Measurements from ENCODE around the gene AGTPBP1. TPM values are rescaled to one million over a fixed set of nuclear protein-coding genes. Genes with fewer than 3 reads are reported as not detected.
"Not testable (repeated sequence)": the region's sequence is repeated elsewhere in the genome, so short reads cannot be mapped to it uniquely, and the experiment has no call there.

AGTPBP1 gene
- total and polyA plus RNA-seq, 12 donors = 9.7 to 87.1 (median 51.4) TPM

DNA sequence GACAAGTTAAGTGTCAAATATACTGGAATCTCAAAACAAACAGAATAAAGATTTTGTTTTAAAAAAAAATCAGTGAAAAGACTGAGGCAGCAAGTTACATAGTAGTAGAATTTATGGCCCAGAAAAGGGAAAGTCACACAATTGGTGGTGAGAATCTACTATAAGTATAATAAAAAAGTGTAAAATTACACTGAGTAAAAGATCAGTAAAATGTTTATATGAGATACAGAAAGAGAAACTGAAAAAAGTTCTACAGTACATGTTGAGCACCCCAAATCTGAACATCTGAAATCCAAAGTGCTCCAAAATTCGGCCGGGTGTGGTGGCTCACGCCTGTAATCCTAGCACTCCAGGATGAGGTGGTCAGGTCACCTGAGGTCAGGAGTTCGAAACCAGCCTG is 15.0 kb downstream of the AGTPBP1 start:
- Histone ChIP-seq H3K36me3 (peaks cover 0 to 13% (median 0%) of the 10 kb centered on the region in 9 donors), H3K4me1 (peaks cover 0 to 62% (median 18%) of the 10 kb centered on the region in 9 donors), H3K9me3 (peaks cover 0 to 4% (median 0%) of the 10 kb centered on the region in 11 donors), H3K27ac (no peak overlapping the region), H3K4me3 (no peak overlapping the region), H3K27me3 (no peaks in the 10 kb centered on the region)
- intact Hi-C loops (cut with DNase I) = no loop called here
- 92 to 97% methylated on average over 4 of the region's 4 CpGs for whole genome bisulfite sequencing, 2 donors
- DNase-seq (no peak), ATAC-seq (no peak)
- TF ChIP-seq, protein P1, sequence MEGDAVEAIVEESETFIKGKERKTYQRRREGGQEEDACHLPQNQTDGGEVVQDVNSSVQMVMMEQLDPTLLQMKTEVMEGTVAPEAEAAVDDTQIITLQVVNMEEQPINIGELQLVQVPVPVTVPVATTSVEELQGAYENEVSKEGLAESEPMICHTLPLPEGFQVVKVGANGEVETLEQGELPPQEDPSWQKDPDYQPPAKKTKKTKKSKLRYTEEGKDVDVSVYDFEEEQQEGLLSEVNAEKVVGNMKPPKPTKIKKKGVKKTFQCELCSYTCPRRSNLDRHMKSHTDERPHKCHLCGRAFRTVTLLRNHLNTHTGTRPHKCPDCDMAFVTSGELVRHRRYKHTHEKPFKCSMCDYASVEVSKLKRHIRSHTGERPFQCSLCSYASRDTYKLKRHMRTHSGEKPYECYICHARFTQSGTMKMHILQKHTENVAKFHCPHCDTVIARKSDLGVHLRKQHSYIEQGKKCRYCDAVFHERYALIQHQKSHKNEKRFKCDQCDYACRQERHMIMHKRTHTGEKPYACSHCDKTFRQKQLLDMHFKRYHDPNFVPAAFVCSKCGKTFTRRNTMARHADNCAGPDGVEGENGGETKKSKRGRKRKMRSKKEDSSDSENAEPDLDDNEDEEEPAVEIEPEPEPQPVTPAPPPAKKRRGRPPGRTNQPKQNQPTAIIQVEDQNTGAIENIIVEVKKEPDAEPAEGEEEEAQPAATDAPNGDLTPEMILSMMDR (IDR thresholded peaks at IDR 0.05) = no peak

DNA sequence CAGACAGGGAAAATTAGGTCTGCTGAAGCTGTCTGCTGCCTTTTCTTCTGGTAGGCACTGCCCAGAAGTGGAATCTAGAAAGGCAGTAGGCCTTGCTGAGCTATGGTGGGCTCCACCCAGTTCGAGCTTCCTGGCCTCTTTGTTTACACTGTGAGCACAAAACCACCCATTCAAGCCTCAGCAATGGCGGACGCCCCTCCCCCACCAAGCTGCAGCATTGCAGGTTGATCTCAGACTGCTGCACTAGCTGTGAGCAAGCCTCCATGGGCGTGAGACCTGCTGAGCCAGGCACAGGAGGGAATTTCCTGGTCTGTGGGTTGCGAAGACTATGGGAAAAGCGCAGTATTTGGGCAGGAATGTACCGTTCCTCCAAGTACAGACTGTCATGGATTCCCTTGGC is 18.5 kb downstream of the AGTPBP1 start:
- TF ChIP-seq, protein P1 (IDR thresholded peaks at IDR 0.05) = no peak
- intact Hi-C loops (cut with DNase I) = loop anchor here in 1 of 10 donors (2.0 kb wide), 1 partner anchor 14 kb away; no protein-coding TSS in a partner anchor
- DNase-seq = peak; percentile 26 to 36
- no peak overlapping the region for H3K4me3 ChIP-seq
- peaks cover 0 to 13% (median 0%) of the 10 kb centered on the region in 9 donors for H3K36me3 ChIP-seq
- no peaks in the 10 kb centered on the region for H3K27me3 ChIP-seq
- peak in 2 of 8 donors; percentile 21 to 29 for ATAC-seq
- 84 to 87% methylated on average over 7 of the region's 7 CpGs for WGBS, 2 donors
- H3K9me3 ChIP-seq = peaks cover 0 to 10% (median 0%) of the 10 kb centered on the region in 11 donors
- H3K27ac ChIP-seq = no peak overlapping the region
- H3K4me1 ChIP-seq = peaks cover 0 to 32% (median 5%) of the 10 kb centered on the region in 9 donors

DNA sequence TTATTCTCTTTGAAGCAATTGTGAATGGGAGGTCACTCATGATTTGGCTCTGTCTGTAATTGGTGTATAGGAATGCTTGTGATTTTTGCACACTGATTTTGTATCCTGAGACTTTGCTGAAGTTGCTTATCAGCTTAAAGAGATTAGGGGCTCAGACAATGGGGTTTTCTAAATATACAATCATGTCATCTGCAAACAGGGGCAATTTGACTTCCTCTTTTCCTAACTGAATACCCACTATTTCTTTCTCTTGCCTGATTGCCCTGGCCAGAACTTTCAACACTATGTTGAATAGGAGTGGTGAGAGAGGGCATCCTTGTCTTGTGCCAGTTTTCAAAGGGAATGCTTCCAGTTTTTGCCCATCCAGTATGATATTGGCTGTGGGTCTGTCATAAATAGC is 22.3 kb downstream of the AGTPBP1 start:
- H3K36me3 ChIP-seq = peaks cover 0 to 13% (median 0%) of the 10 kb centered on the region in 9 donors
- H3K4me3 ChIP-seq; ATAC-seq; H3K27ac ChIP-seq; intact Hi-C loops (cut with DNase I); DNase-seq; H3K27me3 ChIP-seq: not testable (repeated sequence)
- H3K9me3 ChIP-seq = peaks cover 0 to 15% (median 0%) of the 10 kb centered on the region in 11 donors
- peaks cover 0 to 48% (median 7%) of the 10 kb centered on the region in 9 donors for H3K4me1 ChIP-seq

DNA sequence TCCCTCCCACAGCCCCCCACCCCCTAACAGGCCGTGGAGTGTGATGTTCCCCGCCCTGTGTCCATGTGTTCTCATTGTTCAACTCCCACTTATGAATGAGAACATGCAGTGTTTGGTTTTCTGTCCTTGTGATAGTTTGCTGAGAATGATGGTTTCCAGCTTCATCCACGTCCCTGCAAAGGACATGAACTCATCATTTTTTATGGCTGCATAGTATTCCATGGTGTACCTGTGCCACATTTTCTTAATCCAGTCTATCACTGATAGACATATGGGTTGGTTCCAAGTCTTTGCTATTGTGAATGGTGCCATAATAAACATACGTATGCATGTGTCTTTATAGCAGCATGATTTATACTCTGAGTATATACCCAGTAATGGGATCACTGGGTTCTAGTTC is 23.9 kb downstream of the AGTPBP1 start:
- WGBS, 2 donors = 97% methylated on average over 4 of the region's 4 CpGs
- H3K36me3 ChIP-seq; intact Hi-C loops (cut with DNase I); H3K27me3 ChIP-seq; H3K4me3 ChIP-seq; DNase-seq; ATAC-seq: not testable (repeated sequence)
- Histone ChIP-seq H3K4me1 (peaks cover 0 to 47% (median 7%) of the 10 kb centered on the region in 9 donors), H3K9me3 (peaks cover 0 to 15% (median 0%) of the 10 kb centered on the region in 11 donors), H3K27ac (peak overlapping the region in 1 of 10 donors; percentile 80)

DNA sequence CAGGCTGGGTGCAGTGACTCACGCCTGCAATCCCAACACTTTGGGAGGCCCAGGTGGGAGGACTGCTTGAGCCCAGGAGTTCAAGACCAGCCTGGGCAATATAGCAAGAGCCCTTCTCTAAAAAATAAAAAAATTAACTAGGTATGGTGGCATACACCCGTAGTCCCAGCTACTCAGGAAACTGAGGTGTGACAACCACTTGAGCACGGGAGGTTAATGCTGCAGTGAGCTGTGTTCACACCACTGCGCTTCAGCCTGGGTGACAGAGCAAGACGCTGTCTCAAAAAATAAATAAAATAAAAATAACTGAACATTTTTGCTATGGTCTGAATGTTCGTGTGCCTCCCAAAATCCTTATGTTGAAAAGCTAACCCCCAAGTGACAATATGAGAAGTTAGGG is 24.5 kb downstream of the AGTPBP1 start:
- intact Hi-C loops (cut with DNase I) = no loop called here
- Histone ChIP-seq H3K4me3 (no peak overlapping the region), H3K27ac (peak overlapping the region in 1 of 10 donors; percentile 80), H3K9me3 (peaks cover 0 to 15% (median 0%) of the 10 kb centered on the region in 11 donors), H3K36me3 (no peaks in the 10 kb centered on the region), H3K27me3 (no peaks in the 10 kb centered on the region), H3K4me1 (peaks cover 0 to 47% (median 7%) of the 10 kb centered on the region in 9 donors)
- DNase-seq (no peak), ATAC-seq (no peak)
- TF ChIP-seq, protein P1 (IDR thresholded peaks at IDR 0.05) = no peak
- 94 to 97% methylated on average over 6 of the region's 6 CpGs for whole genome bisulfite sequencing, 2 donors
